ENCODE results near the gene PCDHGA1. TPM values are rescaled to one million over a fixed set of nuclear protein-coding genes. Genes with fewer than 3 reads are reported as not detected.

Gene PCDHGA1
- total RNA-seq, 1 experiment from 2014 or later, result 2.2 TPM

- ChIA-PET CTCF (no interaction called here), POLR2A (ENCODE audit: low non-redundant PET) (no interaction called here)
- Histone ChIP-seq H3K27me3 (replicated peaks; ENCODE audit: insufficient read depth, low read depth, low read length, poor library complexity) (no peaks in the 10 kb centered on the region), H3K27ac (ENCODE audit: low read depth, low read length, poor library complexity, severe bottlenecking) (no peak overlapping the region), H3K36me3 (ENCODE audit: insufficient read depth, low read length, poor library complexity, severe bottlenecking) (no peaks in the 10 kb centered on the region), H3K9me3 (ENCODE audit: low read depth, low read length, poor library complexity, severe bottlenecking) (peaks cover 13% of the 10 kb centered on the region), H3K4me3 (ENCODE audit: low read depth, low read length, poor library complexity, severe bottlenecking) (no peak overlapping the region), H3K4me1 (ENCODE audit: insufficient read depth, low read length, poor library complexity, severe bottlenecking) (no peaks in the 10 kb centered on the region)
- intact Hi-C loops (cut with micrococcal nuclease; ENCODE audit: unreplicated experiment), result no loop called here
- TF ChIP-seq EZH2 (IDR thresholded peaks at IDR 0.05; ENCODE audit: borderline replicate concordance, low read depth, low read length, poor library complexity, severe bottlenecking), result no peak
- no peak for TF ChIP-seq CTCF (conservative IDR thresholded peaks at IDR 0.05; ENCODE audit: low read depth, low read length)
- BruUV-seq (replicated peaks), result no TSS peak
- no peak for DNase-seq (ENCODE audit: low spot score)
Measured at GRCh38 chr5:141440341-141440740, 110.0 kb downstream of the PCDHGA1 start.

GRCh38 chr5:141441571-141442170 lies 111.4 kb downstream of the PCDHGA1 start:
- TF ChIP-seq EZH2 (IDR thresholded peaks at IDR 0.05; ENCODE audit: borderline replicate concordance, low read depth, low read length, poor library complexity, severe bottlenecking) (no peak), CTCF (conservative IDR thresholded peaks at IDR 0.05; ENCODE audit: low read depth, low read length) (no peak)
- Histone ChIP-seq H3K27me3 (replicated peaks; ENCODE audit: insufficient read depth, low read depth, low read length, poor library complexity) (no peaks in the 10 kb centered on the region), H3K4me3 (ENCODE audit: low read depth, low read length, poor library complexity, severe bottlenecking) (no peak overlapping the region), H3K36me3 (ENCODE audit: insufficient read depth, low read length, poor library complexity, severe bottlenecking) (no peaks in the 10 kb centered on the region), H3K9me3 (ENCODE audit: low read depth, low read length, poor library complexity, severe bottlenecking) (peaks cover 8% of the 10 kb centered on the region), H3K4me1 (ENCODE audit: insufficient read depth, low read length, poor library complexity, severe bottlenecking) (no peaks in the 10 kb centered on the region), H3K27ac (ENCODE audit: low read depth, low read length, poor library complexity, severe bottlenecking) (no peak overlapping the region)
- BruUV-seq (replicated peaks), result no TSS peak
- intact Hi-C loops (cut with micrococcal nuclease; ENCODE audit: unreplicated experiment), result no loop called here
- DNase-seq (ENCODE audit: low spot score), result no peak
- POLR2A ChIA-PET (ENCODE audit: low non-redundant PET), result no interaction called here
- CTCF ChIA-PET, result no interaction called here

GRCh38 chr5:141465351-141465750 lies 135.0 kb downstream of the PCDHGA1 start:
- Histone ChIP-seq H3K27ac (ENCODE audit: low read depth, low read length, poor library complexity, severe bottlenecking) (no peak overlapping the region), H3K4me1 (ENCODE audit: insufficient read depth, low read length, poor library complexity, severe bottlenecking) (no peaks in the 10 kb centered on the region), H3K4me3 (ENCODE audit: low read depth, low read length, poor library complexity, severe bottlenecking) (no peak overlapping the region), H3K36me3 (ENCODE audit: insufficient read depth, low read length, poor library complexity, severe bottlenecking) (no peaks in the 10 kb centered on the region), H3K27me3 (replicated peaks; ENCODE audit: insufficient read depth, low read depth, low read length, poor library complexity) (no peaks in the 10 kb centered on the region), H3K9me3 (ENCODE audit: low read depth, low read length, poor library complexity, severe bottlenecking) (no peaks in the 10 kb centered on the region)
- ChIA-PET POLR2A (ENCODE audit: low non-redundant PET) (no interaction called here), CTCF (no interaction called here)
- no peak for TF ChIP-seq EZH2 (IDR thresholded peaks at IDR 0.05; ENCODE audit: borderline replicate concordance, low read depth, low read length, poor library complexity, severe bottlenecking)
- TF ChIP-seq CTCF (conservative IDR thresholded peaks at IDR 0.05; ENCODE audit: low read depth, low read length), result no peak
- BruUV-seq (replicated peaks), result no TSS peak
- intact Hi-C loops (cut with micrococcal nuclease; ENCODE audit: unreplicated experiment), result no loop called here
- DNase-seq (ENCODE audit: low spot score), result no peak

All from A673 (cell line).